ENCODE data around the gene COL6A3.

DNA sequence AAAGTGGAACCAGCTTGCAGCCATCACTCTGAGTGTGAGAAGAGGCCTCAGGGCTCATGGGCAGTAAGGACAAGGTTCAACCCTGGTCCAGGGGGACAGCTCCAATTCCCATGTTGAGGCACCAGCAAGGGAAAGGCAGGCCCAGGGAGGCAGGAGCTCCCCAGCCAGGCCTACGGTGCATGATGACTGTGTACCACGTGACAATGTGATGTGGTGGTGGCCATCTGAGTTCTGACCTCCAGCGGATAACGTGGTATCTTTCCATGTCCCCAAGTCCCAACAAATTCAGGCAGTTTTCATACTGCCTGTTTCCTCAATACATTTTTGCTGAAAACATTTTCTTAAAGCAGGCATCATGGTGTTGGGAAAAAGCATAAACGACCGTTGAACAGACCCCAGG lies 36.1 kb upstream of the COL6A3 start:
- TF ChIP-seq, protein P1, sequence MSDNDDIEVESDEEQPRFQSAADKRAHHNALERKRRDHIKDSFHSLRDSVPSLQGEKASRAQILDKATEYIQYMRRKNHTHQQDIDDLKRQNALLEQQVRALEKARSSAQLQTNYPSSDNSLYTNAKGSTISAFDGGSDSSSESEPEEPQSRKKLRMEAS (IDR thresholded peaks at IDR 0.05) = no peak
- TF ChIP-seq EZH2 (IDR thresholded peaks at IDR 0.05) (no peak), POLR2A (IDR thresholded peaks at IDR 0.05; ENCODE audit: borderline replicate concordance, extremely low read depth, insufficient read depth, insufficient read length) (no peak), RAD21 (IDR thresholded peaks at IDR 0.05; ENCODE audit: low read depth) (no peak), CEBPB (IDR thresholded peaks at IDR 0.05; ENCODE audit: low read depth) (no peak), POLR2AphosphoS5 (IDR thresholded peaks at IDR 0.05; ENCODE audit: low read depth, low read length) (no peak), YY1 (IDR thresholded peaks at IDR 0.05; ENCODE audit: extremely low read depth, insufficient replicate concordance, low read depth, low read length) (no peak)
- TF ChIP-seq, protein P2, sequence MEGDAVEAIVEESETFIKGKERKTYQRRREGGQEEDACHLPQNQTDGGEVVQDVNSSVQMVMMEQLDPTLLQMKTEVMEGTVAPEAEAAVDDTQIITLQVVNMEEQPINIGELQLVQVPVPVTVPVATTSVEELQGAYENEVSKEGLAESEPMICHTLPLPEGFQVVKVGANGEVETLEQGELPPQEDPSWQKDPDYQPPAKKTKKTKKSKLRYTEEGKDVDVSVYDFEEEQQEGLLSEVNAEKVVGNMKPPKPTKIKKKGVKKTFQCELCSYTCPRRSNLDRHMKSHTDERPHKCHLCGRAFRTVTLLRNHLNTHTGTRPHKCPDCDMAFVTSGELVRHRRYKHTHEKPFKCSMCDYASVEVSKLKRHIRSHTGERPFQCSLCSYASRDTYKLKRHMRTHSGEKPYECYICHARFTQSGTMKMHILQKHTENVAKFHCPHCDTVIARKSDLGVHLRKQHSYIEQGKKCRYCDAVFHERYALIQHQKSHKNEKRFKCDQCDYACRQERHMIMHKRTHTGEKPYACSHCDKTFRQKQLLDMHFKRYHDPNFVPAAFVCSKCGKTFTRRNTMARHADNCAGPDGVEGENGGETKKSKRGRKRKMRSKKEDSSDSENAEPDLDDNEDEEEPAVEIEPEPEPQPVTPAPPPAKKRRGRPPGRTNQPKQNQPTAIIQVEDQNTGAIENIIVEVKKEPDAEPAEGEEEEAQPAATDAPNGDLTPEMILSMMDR (IDR thresholded peaks at IDR 0.05 in 2 of 3, conservative IDR thresholded peaks at IDR 0.05 in 1 of 3; ENCODE audit: borderline replicate concordance in 1 of 3, insufficient read depth in 1 of 3, low read depth in 2 of 3, low read length in 2 of 3) = no peak
